Measurements from ENCODE around the gene ICAM3.
A peak's percentile ranks its signal among the peaks of the same experiment; 100 is the strongest.
"Not testable (repeated sequence)": the region's sequence is repeated elsewhere in the genome, so short reads cannot be mapped to it uniquely, and the experiment has no call there.

ICAM3 gene

DNA sequence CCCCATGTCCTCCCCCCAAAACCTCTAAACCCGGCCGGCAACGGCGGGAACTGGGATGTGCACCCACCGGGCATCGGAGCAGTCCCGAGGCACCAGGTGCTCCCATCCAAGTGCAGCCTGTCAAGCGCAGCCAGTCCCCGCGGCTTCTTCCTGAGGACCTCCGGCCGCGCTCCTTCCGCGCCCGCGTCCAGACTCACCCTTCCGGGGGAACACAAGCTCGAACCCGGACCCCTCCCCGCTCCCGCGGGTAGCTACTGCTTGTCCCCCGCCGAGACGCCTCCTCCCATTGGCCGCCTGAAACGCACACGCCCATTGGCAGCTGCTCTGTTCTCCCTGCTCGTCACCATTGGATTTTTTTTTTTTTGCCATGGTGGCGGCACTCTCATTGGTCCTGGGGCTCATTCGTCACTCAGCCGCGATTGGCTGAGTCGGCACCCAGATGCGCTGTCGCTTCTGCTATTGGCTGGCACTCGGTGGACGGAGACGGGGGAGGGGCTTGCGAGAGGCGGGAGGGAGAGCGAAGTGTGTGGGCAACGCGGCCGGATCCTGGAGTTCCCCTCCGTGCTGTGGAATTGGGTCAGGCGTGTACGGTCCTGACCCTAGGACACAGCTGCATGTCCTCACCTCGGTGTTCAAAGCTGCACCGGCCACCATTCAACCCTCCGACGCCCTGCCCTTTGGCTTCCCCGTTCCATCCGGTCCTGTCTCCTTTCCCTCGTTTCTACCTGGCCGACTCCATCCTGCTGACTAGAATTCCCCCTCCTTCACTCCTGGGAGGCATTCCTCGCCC is 41.1 kb upstream of the ICAM3 start, which contains the start of gene TYK2:
TYK2 (minus strand) TSS at position 260 of the 790 bp plus-strand sequence. CDS start 2,166 bp downstream, outside the sequence.
- TF ChIP-seq, protein P1, sequence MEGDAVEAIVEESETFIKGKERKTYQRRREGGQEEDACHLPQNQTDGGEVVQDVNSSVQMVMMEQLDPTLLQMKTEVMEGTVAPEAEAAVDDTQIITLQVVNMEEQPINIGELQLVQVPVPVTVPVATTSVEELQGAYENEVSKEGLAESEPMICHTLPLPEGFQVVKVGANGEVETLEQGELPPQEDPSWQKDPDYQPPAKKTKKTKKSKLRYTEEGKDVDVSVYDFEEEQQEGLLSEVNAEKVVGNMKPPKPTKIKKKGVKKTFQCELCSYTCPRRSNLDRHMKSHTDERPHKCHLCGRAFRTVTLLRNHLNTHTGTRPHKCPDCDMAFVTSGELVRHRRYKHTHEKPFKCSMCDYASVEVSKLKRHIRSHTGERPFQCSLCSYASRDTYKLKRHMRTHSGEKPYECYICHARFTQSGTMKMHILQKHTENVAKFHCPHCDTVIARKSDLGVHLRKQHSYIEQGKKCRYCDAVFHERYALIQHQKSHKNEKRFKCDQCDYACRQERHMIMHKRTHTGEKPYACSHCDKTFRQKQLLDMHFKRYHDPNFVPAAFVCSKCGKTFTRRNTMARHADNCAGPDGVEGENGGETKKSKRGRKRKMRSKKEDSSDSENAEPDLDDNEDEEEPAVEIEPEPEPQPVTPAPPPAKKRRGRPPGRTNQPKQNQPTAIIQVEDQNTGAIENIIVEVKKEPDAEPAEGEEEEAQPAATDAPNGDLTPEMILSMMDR (conservative IDR thresholded peaks at IDR 0.05; ENCODE audit: low read length) = no peak
- no peak for TF ChIP-seq EZH2phosphoT487 (IDR thresholded peaks at IDR 0.05; ENCODE audit: borderline replicate concordance)
- peak within 1 kb of the TSS; percentile 94 for H2AFZ ChIP-seq (ENCODE audit: low read length)

DNA sequence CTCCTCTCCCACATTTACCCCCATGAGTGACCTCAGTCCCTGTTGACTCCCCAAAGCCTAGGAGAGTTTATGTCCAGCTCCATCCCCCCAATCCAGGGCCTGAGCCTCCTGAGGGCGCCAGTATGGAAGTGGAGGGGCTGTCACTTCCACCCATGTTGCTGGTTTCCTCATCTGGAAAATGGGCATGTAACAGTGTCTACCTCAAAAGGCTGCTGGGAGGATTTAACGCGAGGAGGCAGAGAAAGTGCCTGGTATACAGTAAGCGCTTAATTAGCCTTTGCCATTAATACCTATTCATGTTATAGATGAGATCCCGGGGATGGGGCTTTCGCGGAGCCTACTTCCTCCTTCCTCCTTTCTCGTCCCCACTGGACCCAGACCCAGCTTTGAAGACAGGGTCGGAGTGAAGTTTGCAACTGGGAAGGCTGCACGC is 40.5 kb upstream of the ICAM3 start:
- peak overlapping the region; percentile 94 for H2AFZ ChIP-seq (ENCODE audit: low read length)
- peaks cover 13% of the 10 kb centered on the region for H3K4me1 ChIP-seq (ENCODE audit: insufficient read depth, low read length, poor library complexity, severe bottlenecking)
- no peaks in the 10 kb centered on the region for H3F3A ChIP-seq (ENCODE audit: low read depth)
- peaks cover 3% of the 10 kb centered on the region for H4K20me1 ChIP-seq (ENCODE audit: insufficient read depth, low read length, poor library complexity, severe bottlenecking)
- H3K79me2 ChIP-seq (ENCODE audit: insufficient read depth, low read length) = peaks cover 26% of the 10 kb centered on the region
- no peaks in the 10 kb centered on the region for H3K9me2 ChIP-seq (replicated peaks; ENCODE audit: low read depth, low read length)
- TF ChIP-seq EZH2phosphoT487 (IDR thresholded peaks at IDR 0.05; ENCODE audit: borderline replicate concordance) = no peak
- TF ChIP-seq, protein P1 (conservative IDR thresholded peaks at IDR 0.05; ENCODE audit: low read length) = no peak
- H3K4me3 ChIP-seq (ENCODE audit: low read length, poor library complexity, severe bottlenecking) = peak overlapping the region; percentile 93
- H3K27me3 ChIP-seq (ENCODE audit: insufficient read depth, low read length, poor library complexity, severe bottlenecking) = no peaks in the 10 kb centered on the region
- peaks cover 5% of the 10 kb centered on the region; the same call in 1 of the 2 replicates for H3K36me3 ChIP-seq (ENCODE audit: insufficient read depth, low read length)
- peak overlapping the region; percentile 94 for H3K9ac ChIP-seq (ENCODE audit: low read depth, low read length, poor library complexity, severe bottlenecking)
- H3K4me2 ChIP-seq (ENCODE audit: low read depth, low read length, poor library complexity, severe bottlenecking) = peak overlapping the region; percentile 99
- H3K9me3 ChIP-seq (ENCODE audit: insufficient read depth, low read depth, low read length) = no peaks in the 10 kb centered on the region

More for the DNA sequence above, 41.1 kb upstream of the ICAM3 start, which contains the start of gene TYK2:
- H3K4me2 ChIP-seq (ENCODE audit: low read depth, low read length, poor library complexity, severe bottlenecking) = peak within 1 kb of the TSS; percentile 99
- H3F3A ChIP-seq (ENCODE audit: low read depth) = no peaks in the 10 kb centered on the region
- peaks cover 26% of the 10 kb centered on the region for H3K79me2 ChIP-seq (ENCODE audit: insufficient read depth, low read length)
- H3K27me3 ChIP-seq (ENCODE audit: insufficient read depth, low read length, poor library complexity, severe bottlenecking) = no peaks in the 10 kb centered on the region
- no peaks in the 10 kb centered on the region for H3K9me3 ChIP-seq (ENCODE audit: insufficient read depth, low read depth, low read length)
- H3K4me3 ChIP-seq (ENCODE audit: low read length, poor library complexity, severe bottlenecking) = peak within 1 kb of the TSS; percentile 93
- peaks cover 13% of the 10 kb centered on the region for H3K4me1 ChIP-seq (ENCODE audit: insufficient read depth, low read length, poor library complexity, severe bottlenecking)
- peak within 1 kb of the TSS; percentile 94 for H3K9ac ChIP-seq (ENCODE audit: low read depth, low read length, poor library complexity, severe bottlenecking)
- peaks cover 3% of the 10 kb centered on the region for H4K20me1 ChIP-seq (ENCODE audit: insufficient read depth, low read length, poor library complexity, severe bottlenecking)
- no peaks in the 10 kb centered on the region for H3K9me2 ChIP-seq (replicated peaks; ENCODE audit: low read depth, low read length)
- H3K36me3 ChIP-seq (ENCODE audit: insufficient read depth, low read length) = peaks cover 5% of the 10 kb centered on the region; the same call in 1 of the 2 replicates

DNA sequence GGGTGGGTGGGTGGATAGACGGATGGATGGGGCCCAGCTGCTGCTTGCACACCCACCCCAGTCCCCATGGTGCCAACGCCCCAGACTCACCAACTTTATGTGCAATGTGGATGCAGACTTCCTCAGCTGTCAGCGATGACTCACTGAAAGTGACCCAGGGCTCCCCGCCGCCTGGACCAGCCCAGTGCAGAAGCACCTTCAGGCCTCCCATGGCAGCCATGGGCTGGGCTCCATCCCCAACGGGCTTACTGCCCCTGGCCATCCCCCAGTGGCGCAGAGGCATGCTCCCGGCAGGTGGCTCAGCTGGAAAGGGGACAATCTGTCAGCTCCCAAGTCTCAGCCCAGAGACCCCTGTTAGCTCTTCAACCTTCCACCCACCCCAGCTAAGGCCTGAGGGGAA is 38.7 kb upstream of the ICAM3 start:
- Histone ChIP-seq H3F3A (ENCODE audit: low read depth) (no peaks in the 10 kb centered on the region), H4K20me1 (ENCODE audit: insufficient read depth, low read length, poor library complexity, severe bottlenecking) (peaks cover 3% of the 10 kb centered on the region), H3K4me3 (ENCODE audit: low read length, poor library complexity, severe bottlenecking) (no peak overlapping the region), H3K27me3 (ENCODE audit: insufficient read depth, low read length, poor library complexity, severe bottlenecking) (no peaks in the 10 kb centered on the region), H3K9me3 (ENCODE audit: insufficient read depth, low read depth, low read length) (no peaks in the 10 kb centered on the region), H3K36me3 (ENCODE audit: insufficient read depth, low read length) (peaks cover 5% of the 10 kb centered on the region; the same call in 1 of the 2 replicates), H3K9ac (ENCODE audit: low read depth, low read length, poor library complexity, severe bottlenecking) (no peak overlapping the region), H3K9me2 (replicated peaks; ENCODE audit: low read depth, low read length) (no peaks in the 10 kb centered on the region), H3K4me2 (ENCODE audit: low read depth, low read length, poor library complexity, severe bottlenecking) (peak overlapping the region; percentile 39), H2AFZ (ENCODE audit: low read length) (no peak overlapping the region), H3K79me2 (ENCODE audit: insufficient read depth, low read length) (peaks cover 26% of the 10 kb centered on the region), H3K4me1 (ENCODE audit: insufficient read depth, low read length, poor library complexity, severe bottlenecking) (peaks cover 13% of the 10 kb centered on the region)
- TF ChIP-seq, protein P1 (conservative IDR thresholded peaks at IDR 0.05; ENCODE audit: low read length) = no peak
- TF ChIP-seq EZH2phosphoT487 (IDR thresholded peaks at IDR 0.05; ENCODE audit: borderline replicate concordance) = no peak

DNA sequence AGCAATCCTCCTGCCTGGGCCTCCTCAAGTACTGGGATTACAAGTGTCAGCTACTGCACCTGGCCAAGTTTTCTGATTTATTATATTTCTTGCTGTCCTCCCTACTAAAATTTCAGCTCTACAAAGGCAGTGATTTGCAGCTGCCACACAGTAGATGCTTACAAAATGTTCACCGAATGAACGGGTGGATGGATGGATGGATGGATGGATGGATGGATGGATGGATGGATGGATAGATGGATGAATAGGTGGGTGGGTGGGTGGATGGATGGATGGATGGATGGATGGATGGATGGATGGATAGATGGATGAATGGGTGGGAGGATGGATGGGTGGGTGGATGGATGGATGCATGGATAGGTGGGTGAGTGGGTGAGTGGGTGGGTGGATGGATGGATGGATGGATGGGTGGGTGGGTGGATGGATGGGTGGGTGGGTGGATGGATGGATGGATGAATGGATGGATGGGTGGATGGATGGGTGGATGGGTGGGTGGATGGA is 37.8 kb upstream of the ICAM3 start:
- H2AFZ ChIP-seq (ENCODE audit: low read length); H3K9me3 ChIP-seq (ENCODE audit: insufficient read depth, low read depth, low read length); H3K9me2 ChIP-seq (replicated peaks; ENCODE audit: low read depth, low read length); H3K36me3 ChIP-seq (ENCODE audit: insufficient read depth, low read length); H3K4me2 ChIP-seq (ENCODE audit: low read depth, low read length, poor library complexity, severe bottlenecking); H4K20me1 ChIP-seq (ENCODE audit: insufficient read depth, low read length, poor library complexity, severe bottlenecking); H3K27me3 ChIP-seq (ENCODE audit: insufficient read depth, low read length, poor library complexity, severe bottlenecking); H3F3A ChIP-seq (ENCODE audit: low read depth); H3K9ac ChIP-seq (ENCODE audit: low read depth, low read length, poor library complexity, severe bottlenecking); H3K4me3 ChIP-seq (ENCODE audit: low read length, poor library complexity, severe bottlenecking): not testable (repeated sequence)
- Histone ChIP-seq H3K4me1 (ENCODE audit: insufficient read depth, low read length, poor library complexity, severe bottlenecking) (peaks cover 13% of the 10 kb centered on the region), H3K79me2 (ENCODE audit: insufficient read depth, low read length) (peaks cover 26% of the 10 kb centered on the region)

Measured in Loucy (cell line).